HG03097 (cell line): ENCODE data around the gene GSAP.

Experiments
- ATAC-seq: cut with Tn5 transposase; IDR thresholded peaks from one replicate; pipeline ENCODE4 v1.9.1; 2021; ENCODE audit not compliant: unreplicated experiment, low FRiP score

GSAP gene

DNA sequence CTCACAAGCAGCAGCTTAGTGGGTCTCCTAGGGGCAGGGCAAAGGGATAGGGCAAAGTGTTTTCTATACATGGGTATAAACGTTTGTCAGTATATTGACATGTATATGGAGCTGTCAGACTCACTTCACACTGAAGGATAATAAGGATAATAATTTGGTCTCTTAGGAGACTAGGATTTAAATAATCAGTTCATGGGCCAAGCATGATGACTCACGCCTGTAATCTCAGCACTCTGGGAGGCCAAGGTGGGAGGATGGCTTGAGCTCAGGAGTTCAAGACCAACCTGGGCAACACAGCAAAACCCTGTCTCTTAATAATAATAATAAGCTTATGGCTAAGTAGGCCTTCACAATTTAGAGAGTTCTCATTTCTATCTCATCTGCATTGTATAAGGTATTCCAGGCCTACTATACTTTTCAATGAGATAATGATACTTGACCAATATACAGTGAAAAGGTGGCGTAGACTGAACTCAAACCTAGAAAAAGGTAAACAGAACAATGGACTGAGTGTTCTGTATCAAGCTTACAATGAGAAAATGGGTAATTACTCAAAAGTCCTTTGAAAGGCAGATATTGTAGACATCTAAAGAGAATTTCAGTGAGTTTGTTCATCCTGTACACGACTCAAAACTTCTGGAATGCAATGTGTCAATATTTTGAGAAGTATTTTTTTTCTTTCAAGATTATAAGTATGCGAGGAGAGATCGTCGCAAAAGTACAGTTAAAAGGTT lies 7.0 kb downstream of the GSAP start:
- ATAC-seq, result no peak

DNA sequence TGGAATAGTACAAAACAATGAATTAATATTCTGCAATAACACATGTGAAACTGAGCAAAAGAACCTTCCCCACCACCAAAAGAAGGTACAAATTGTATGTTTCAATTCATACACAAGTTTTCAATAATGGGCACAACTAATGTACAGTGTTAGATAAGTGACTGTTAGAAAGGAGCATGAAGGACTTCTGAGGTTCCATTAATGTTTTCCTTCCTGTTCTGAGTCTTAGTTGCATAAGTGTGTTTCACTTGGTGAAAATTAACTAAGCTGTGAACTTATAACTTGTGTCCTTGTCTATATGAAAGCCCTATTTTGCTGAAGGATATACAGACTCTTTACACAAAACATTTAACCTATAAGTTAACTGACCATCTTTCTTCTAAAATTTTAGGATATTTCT lies 8.2 kb downstream of the GSAP start:
- ATAC-seq, result no peak

GRCh38 chr7:77406421-77406820 lies 9.7 kb downstream of the GSAP start:
- no peak for ATAC-seq

DNA sequence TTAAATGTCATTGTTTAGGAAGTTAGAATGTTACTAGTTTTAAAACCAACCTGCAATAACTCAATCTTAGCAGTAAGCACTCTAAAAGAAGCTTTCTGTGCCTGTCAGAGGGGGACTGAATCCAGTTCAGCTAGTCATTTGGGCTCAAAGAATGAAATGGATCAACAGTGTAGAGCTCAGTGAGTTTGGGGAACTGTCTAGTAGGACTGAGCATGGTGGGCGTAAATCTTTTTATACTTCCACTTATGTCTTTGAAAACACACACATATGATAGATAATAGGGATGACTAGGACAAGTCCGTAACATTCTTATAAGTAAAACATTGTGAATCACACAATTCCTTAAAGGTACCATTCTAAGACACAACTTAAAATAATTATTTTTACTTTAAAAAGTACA lies 11.5 kb downstream of the GSAP start:
- no peak for ATAC-seq

DNA sequence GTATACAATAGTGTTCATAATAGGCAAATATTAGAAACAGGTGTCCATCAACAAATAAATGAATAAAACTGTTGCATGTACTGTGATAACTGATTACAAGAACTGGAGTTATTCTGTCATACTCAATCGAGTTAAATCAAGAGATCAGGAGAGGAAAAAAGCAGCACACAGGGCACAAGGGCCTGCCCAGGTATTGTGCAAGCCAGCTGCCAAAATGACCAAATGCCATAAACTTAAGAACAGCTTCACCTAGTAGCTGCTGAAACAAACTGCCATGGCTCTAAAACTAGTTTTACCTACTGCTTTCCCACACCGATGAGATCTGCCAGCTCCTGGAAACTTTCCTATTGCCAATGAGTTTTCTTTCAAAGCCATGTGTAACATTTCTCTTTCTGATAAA lies 12.2 kb downstream of the GSAP start:
- no peak for ATAC-seq

DNA sequence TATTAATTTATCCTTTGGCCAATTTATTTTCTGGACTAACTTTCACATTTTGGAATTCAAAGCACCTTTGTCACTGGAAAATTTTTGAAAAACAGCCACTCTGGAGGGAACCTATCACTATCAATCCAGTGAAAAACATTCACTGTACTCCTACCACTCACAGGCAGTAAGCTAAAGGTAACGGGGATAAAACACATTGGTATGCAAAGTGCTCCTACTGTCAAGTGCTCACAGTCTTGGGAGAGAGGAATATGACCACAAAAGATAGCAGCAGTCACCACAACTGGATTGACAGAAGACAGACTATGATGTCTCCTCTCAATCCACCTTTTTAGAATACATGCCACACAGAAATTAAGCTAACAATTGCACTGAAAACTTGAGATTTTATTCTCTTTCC lies 13.3 kb downstream of the GSAP start:
- no peak for ATAC-seq

- ATAC-seq, result no peak
Observed at GRCh38 chr7:77401002-77401401, 15.1 kb downstream of the GSAP start.

GRCh38 chr7:77399816-77400215 lies 16.3 kb downstream of the GSAP start:
- ATAC-seq, result no peak

DNA sequence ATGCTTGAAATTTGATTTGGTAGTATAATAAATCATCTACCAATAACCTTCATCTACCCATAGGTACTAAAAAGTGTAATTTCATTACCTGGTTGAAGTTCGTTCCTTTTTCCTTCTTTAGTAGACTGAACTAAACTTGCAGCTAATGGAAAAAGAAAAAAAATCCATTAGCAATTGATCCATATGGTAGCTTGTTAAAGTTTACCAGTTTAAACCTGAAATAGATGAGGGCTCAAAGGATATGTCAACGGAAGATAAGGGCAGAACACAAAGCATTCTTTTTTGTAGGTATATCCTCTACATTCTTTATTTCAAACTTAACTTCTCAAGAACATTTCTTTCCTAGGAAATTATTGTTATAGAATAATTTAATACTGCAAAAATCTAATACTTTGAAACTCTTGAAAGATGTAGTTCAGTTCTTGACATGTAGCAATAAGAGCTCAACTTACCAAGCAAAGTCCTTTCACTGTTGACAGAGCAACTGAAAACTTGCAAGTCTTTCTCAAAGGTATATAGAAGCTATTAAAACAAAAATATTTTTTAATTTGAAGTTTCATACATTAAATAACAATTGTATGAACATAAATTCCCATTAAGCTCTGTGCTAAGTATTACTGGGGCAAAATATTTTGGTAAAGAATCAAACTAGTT lies 19.1 kb downstream of the GSAP start:
- no peak for ATAC-seq

- no peak for ATAC-seq
Observed at GRCh38 chr7:77395626-77396025, 20.5 kb downstream of the GSAP start.

GRCh38 chr7:77393954-77394353 lies 22.2 kb downstream of the GSAP start:
- ATAC-seq, result no peak

DNA sequence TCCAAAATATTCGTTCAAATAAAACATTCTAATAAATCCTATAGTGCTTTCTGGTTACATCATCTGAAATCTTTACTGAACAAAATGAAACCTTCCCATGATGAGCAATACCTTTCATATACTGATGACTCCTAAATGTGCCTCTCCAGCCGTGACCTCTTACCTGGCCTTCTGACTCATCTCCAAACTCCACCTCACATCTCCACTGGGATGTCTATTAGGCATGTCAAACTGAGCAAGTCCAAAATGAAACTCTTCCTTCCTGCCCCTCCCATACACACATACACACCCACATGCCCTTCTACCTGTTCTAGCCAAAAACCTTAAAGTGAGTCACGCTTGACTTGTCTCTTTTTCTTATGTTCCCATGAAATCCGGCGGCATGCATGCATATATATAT lies 22.9 kb downstream of the GSAP start:
- ATAC-seq, result peak; percentile 83

DNA sequence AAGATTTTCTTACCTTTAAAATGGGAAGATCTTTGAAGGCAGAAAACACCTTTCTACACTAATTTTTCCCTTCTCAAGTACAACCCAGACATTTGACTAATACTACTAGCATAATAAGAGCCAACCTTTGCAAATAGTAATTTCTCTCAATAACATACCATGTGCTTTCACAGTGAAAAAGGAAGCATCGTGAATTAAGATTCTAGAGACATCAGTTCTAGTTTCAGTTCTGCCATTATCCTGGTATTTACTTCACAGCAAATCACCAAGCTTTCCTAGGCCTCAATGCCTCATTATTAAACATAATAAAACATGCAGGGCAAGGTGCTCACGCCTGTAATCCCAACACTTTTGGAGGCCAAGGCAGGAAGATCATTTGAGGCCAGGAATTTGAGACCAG lies 24.9 kb downstream of the GSAP start:
- ATAC-seq, result no peak

DNA sequence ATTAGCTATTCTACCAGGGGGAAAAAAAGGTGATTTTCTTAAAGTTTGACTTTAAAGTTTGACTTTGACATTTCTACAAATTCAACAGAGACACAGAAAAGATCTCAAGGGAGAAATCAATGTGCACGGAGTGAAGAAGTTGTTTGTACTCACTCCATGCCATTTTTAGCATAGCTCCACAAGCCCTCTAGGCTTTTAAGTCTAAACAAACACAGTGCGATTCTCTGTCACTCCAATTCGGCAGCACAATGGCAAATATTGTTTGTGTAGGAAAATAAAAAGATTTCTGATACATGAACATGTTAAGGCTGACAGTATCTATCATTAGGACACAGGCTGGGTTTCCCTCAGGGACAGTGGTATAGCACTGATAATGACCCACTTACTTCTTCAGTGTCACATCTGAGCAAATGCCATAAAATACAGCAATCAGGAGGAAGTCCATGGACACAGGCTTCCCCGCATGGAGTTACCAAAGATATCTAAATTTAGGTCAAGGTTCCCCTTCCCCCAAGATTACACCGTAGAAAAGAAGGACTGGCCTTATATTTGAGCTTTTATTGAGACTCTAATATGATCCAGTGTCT lies 28.0 kb downstream of the GSAP start:
- ATAC-seq, result no peak

GRCh38 chr7:77386165-77386822 lies 29.9 kb downstream of the GSAP start:
- no peak for ATAC-seq

DNA sequence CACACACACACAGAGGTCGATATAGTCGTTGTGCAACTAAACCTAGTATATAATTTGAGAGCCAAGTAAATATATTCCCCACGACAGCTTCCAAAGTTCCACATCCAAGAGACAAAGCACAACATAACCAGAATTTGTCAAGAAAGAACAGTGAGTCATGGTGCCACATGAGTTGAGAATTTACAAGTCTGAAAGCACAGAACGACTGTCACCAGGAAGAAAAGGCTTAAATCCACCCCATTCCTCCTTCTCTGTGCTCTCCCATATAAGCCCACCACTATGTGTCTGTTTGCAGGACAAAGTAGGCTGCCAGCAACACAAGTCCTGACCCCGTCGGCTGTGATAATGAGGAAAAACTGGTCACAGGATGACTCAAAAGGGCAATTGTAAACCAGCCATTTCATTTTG lies 32.8 kb downstream of the GSAP start:
- no peak for ATAC-seq

GRCh38 chr7:77382532-77382931 lies 33.6 kb downstream of the GSAP start:
- no peak for ATAC-seq

DNA sequence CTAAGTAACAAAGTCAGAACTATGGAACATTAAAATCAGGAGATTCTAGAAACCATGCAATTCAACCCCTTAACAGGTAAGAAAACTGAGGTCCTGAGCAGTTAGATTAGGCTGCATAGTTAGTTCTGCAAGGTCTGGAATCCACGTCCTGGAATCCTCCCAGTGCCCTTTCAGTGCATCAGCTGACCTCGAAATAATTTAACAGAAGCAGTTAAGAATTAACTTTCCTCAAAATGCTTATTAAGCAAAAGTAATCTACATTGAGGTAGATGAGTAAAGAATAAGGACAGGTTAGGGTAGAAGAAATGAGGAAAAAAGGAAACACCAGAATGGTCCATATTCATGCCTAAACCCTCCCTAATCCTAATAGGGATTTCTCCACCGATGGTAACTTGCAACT lies 37.6 kb downstream of the GSAP start:
- ATAC-seq, result no peak

GRCh38 chr7:77370606-77371005 lies 45.5 kb downstream of the GSAP start:
- no peak for ATAC-seq

GRCh38 chr7:77368974-77369373 lies 47.2 kb downstream of the GSAP start:
- no peak for ATAC-seq

GRCh38 chr7:77367976-77368375 lies 48.2 kb downstream of the GSAP start:
- ATAC-seq, result no peak

DNA sequence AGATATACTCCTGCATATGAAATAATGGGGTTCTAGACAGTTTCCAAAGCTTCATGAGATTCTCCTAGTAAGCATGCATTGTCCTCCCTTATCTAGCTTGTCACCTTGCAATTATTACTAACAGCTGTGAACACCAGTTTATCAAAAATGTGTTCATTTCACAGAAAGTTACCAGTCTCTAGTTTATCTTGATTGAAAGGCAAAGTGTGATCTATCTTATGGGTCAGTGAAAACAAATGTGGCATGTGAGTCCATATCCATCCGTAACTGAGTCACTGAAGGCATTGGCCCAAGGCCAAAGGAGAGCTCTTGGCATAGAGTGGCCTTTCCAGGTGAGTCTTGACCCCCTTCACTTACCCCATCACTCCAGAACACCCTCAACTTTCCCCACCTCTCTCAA lies 53.2 kb downstream of the GSAP start:
- ATAC-seq, result no peak
